GM21576 (cell line): ENCODE results near the gene ZFP36L1.
"Not testable (repeated sequence)": the region's sequence is repeated elsewhere in the genome, so short reads cannot be mapped to it uniquely, and the experiment has no call there.

ENCODE experiments used
- ATAC-seq: cut with Tn5 transposase; IDR thresholded peaks from one replicate; pipeline ENCODE4 v1.9.1; 2021; ENCODE audit warnings: mild to moderate bottlenecking, moderate library complexity; ENCODE audit not compliant: unreplicated experiment

ZFP36L1 gene

DNA sequence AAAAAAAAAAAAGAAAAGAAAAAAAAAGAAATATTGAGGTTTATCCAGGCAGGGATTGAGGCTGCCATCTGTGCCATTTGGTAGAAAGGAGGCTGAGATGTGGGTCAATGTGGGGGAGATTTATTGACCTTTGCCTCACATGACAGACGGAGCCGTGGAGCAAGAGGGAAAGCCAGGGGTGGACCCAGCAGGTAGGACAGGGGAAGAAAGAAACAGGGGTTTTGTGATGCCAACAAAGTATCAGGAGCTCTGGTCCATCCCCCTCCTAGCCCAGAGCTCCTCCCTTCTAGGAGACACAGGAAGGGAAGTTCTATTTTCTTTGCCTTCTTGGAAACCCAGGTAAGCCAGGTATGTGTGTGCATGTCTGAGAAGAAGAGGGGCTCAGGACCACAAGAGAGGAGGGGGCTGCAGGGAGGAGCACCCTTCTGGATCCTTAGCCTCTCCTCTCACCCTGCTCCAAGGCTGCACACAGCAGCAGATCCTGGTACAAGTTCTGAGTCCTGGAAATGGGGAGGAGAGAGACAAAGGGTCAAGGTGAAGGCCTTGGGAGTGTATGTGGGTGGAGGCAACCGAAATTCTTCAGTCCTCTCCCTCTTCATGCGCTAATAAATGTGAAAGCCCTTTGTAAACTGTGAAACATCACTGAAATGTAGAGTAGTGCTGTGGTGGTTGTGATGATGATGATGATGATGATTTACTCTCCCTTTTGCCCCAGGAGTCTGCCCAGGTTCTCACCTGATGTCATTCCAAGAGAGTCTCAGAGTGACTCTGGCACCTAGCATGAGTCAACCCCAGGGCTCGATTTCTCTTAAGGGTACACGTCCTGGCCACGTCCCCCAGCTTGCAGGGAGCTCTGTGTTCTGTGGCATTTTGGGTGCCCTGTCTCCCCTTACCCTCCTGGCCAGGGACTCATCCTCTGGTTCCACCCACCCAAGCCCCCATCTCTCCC is 26.3 kb downstream of the ZFP36L1 start:
- ATAC-seq, result no peak

DNA sequence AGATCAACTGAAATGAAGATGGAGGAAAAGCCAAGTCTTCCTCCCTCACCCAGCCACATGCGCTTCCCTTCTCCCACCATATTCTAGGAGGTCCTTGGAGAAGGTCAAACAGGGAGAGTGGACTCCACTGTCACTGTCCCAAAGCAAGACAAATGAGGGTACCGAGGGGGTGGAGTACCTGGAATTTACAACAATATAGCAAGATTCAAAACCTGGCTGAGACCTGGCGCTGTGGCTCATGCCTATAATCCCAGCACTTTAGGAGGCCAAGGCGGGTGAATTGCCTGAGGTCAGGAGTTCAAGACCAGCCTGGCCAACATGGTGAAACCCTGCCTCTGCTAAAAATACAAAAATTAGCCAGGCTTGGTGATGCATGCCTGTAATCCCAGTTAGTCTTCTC is 29.0 kb downstream of the ZFP36L1 start:
- ATAC-seq, result not testable (repeated sequence)

DNA sequence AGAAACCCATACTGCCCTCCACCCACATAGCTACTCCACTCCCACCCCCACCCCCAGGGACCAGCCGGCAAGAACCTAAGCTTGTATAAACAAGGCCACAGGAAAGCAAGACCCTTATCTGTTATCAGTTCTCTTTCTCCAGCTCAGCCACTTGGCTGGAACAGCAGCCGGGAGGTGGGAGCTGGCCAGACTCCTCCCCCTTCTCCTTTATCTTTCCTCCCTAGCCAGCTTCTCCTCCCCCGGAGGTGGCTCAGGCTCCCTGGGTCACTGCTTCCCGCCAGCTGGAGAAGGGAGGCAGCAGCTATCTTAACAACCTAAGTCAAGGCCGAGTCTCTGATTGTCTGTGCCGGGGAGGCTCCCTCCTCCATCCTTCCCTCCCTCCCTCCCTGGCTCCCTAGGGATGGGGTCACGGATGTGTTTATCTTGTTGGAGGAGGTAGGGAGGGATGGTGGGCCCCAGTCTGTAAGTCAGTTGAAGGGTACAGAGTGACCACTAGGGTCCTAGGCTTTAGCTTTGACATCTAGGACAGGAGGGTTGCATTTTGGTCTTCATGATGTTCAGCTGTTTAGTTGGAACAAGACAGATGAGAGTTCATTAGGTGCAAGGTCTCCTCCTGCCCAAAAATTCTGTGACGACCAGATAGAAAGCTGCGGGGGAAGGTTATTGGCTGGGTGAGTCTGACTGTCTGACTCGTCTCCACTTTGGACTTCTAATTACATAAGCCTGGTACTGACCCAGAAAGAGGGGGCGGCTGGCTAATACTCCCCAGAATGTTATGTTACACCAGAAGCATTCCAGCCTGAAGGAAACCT is 29.7 kb downstream of the ZFP36L1 start:
- ATAC-seq, result no peak

DNA sequence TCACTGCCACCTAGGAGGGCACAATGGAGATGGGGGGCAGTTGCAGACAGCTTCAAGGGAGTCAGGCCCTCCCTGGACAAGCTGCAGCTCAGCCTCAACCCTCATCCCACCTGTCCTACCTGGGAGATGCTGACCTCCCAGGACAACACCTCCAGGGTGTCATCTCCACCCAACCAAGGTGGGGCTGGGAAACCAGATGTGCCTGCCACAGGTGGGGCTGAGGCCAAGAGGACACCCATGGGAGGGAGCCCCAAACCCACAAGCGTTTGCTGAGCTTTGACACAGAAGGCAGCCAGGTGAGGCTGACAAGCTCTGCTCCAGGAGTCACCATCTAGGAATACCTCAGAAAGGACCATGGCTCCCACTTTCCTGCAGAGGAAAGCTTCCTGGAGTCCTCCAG is 31.5 kb downstream of the ZFP36L1 start:
- no peak for ATAC-seq

DNA sequence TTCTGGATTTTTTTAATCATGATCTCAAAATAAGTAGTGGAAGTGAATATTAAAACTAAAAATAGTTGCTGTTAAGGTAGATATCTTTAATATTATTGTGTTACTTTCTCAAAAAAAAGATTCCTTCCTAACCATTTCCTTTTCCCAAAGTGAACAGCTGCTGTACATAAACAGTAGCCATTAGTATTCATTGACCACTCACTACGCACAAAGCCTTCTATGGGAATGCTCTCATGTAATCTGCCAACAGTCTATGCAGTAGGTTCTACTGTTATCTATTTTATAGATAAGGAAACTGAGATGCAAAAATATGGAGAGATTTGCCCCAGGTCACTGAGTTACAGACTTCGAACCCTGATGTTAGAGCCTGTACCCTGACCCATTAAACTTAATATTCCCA is 32.1 kb downstream of the ZFP36L1 start:
- ATAC-seq, result no peak

DNA sequence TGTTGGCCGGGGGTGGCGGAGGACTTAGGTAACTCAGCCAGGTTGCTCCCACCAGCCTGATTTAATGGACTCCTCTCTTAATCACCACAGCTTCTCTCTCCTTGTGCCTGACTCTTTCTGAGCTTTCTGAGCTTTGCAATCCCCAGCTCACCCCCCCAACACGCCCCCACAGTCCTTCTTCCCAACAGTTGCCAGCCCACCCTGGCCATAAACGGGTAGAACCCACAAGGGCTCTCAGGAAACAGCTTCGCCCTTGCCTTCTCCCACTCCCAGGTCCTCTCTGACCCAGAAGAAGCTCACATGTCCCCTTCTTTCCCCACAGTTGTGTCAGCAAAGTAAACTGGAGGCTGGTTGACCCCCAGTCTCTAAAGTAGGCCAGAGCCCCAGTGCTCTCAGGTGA is 32.9 kb downstream of the ZFP36L1 start:
- ATAC-seq, result no peak

DNA sequence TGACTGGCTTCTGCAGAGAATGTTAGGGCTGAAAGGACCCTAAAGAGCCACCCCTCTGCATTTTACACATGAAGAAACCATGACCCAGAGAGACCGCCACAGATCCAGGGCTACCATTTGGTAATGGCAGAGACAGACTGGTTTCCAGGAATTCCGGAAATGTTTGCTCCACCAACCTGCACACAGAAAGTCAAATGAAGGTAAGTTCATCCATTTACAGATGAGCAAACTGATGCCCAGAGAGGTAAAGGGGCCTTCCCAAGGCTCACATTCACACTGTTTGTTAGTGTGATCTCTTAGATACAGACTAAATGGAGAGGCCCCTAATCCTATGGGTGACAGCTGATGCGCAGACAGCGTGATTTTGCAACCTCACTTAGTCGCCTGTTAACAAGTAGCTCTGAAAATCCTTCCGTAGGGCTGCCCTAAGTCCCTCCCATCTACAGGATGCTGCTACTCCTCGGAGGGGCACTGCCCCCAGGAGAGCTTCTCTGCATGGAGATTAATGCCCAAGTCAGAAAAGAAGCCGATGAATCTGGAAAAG is 33.8 kb downstream of the ZFP36L1 start:
- ATAC-seq, result no peak

DNA sequence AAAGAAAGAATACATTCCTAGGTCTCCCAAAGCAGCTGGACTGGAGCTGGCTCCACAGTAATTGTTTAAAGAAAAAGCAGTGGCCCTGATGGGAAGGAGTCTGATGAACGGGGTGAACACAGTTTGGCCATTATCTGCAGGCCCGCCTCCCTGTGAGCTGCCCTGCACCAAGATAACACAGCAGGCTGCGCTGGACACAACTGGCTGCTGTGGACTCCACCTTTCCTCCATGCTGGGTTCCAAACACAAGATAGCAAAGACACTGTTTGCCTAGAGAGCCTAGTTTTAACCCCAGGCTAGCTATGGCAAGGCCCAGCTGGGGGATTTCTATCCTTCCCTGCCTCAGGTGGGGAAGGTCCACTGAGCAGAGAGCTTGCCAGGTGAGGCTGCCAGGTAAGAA is 34.6 kb downstream of the ZFP36L1 start:
- no peak for ATAC-seq

DNA sequence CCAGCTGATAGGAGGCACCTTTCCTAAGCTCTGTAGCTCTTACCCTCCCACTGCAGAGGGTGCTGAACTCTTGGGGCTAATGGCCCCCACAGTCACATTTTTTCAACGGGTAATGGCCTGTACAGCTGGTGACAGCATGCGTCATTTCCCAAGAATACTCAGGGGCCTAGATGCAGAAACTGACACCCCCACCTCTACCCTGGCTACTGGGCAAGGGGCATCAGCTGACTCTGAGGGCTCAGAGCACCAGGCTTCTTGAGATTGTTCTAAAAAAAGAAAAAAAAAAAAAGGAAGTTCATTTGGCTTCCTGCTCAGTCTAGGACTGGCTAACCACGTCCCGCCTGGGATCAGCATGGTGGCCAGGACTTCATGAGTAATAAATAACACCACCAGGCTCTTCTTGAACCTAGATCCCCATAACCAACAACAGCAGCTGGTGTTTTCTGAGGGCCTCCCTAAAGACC is 35.2 kb downstream of the ZFP36L1 start:
- ATAC-seq, result no peak

DNA sequence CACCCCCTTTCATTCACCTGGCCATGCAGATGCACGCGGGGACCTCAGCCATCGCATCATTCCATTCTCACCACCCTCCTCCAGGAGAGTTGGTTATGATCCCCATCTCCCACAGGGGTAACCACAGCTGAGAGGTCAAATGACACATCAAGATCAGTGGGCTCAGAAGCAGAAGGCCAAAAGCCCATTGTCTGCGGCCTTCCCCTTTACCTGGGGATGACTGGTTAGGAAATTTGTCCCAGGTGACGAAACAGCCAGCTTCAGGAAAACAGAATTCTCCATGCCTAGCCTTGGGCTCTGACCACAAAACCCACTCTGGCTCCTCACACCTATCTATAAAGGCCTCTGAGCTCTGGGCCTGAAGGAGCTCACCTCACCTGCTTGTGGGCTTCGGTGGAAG is 36.1 kb downstream of the ZFP36L1 start:
- no peak for ATAC-seq

DNA sequence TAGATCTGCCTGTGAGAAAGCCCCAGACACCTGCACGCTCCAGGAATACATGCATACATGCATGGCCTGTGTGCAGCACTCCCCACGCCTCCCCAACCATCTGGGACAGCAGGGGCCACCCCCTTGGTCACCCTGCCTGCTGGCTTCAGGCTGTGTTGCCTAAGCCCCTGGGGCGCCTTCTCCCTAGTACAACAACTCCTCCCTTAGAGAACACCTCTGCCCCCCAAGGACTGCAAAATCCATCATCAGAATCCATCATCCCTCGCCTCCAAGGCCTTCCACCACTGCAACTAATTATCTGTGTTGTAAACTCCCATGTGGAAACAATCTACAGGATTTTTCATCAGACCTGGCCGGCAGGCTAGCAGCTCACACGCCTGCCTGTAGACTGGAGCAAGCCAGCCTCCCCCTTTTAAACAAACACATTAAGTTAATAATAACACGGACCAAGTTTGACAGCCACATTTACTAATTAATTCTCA is 36.8 kb downstream of the ZFP36L1 start:
- no peak for ATAC-seq

DNA sequence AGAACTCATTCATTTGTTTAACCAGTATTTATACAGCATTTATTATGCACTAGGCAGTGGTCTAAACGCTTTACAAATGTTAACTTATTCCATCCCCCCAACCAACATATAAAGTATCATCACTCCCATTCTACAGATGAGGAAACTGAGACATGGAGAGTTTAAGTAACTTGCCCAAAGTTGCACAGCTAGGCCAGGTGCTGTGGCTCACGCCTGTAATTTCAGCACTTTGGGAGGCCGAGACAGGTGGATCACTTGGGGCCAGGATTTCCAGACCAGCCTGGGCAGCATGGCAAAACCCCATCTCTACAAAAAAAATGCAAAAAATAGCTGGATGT is 37.9 kb downstream of the ZFP36L1 start:
- ATAC-seq, result no peak

DNA sequence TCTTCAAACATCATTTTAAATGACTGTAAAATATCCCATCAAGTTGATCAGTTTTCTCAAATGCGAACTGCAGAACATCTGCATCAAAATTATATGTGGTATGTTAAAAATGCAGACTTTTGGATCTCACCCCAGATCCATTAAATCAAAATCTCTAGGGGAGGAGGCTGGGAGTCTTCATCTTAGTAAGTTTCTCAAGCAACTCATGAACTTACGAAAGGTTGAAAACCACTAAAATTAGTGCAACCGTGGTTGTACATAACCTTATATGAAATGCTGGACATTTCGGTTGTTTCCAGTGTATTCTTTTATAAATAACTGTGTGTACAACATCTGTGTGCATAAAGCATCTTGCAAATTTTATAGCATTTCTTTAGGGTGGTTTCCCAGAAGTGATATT is 39.2 kb downstream of the ZFP36L1 start:
- ATAC-seq, result no peak

DNA sequence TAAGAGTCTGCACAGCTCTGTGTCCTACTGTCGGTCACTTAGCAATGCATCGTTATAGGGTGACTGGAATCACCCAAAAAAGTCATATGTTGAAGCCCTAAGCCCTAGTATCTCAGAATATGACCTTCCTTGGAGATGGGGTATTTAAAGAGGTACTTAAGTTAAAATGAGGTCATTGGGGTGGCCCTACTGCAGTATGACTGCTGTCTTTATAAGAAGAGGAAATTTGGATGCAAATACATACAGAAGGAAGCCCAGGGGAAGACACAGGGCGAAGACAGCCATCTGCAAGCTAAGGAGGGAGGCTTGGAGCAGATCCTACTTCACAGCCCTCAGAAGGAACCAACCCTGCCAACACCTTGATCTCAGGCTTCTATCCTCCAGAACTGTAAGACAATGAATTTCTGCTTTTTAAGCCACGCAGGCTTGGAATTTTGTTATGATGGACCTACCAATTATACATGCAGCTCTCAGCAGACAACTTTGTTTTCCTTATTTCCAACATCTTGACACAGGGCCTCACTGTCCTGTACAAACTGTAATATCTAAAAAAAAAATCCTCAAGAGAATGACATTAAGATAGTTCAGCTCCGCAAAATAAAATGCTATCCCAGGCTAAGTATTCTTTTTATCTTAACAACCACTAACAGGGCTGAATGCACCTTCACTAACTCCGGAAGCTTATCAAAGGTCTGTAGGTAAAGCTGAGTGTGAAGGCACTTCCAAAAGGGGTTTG is 40.4 kb downstream of the ZFP36L1 start:
- no peak for ATAC-seq

DNA sequence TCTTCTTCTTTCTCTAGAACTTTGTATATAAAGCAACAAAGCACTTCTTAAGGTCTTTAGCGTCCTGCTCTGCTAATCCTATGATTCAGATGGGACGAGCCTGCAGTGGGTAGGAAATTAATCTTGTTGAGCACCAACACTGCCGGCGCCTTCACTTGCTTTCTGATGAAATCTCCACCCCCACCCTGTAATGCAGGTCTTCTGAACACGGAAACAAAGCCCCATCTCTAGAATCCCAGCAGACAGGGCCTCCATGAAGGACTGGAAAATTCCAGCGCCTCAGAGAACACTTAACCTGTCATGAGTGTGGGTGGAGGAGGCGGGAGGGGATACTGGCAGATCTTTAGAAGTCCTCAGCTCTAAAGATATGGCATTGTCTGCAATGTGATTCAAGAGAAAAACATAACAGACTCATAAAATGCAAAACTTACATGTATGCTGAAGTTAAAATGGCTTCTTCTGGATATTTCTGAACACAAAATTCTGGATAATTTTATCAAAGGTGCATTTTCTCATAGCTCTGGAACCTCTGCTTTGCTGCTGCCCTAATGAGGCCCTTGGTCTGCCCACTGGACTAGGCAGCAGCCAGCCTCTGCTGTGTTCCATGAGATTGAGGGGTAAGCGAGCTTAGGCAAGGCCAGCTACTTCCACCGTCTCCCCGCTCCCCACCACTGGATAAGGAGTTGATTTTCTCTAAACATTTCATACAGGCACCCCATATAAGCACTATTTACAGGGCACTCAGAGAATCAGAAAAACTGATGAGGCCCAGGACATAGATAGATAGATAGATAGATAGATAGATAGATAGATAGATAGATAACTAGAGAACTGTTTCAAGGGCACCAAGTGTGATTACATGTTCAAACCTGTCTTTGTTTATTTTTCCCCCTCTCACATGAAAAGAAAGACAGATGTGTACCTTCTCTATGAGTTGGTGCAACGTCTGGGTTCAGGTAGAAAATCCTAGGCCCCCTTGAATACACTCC is 43.1 kb downstream of the ZFP36L1 start:
- no peak for ATAC-seq

DNA sequence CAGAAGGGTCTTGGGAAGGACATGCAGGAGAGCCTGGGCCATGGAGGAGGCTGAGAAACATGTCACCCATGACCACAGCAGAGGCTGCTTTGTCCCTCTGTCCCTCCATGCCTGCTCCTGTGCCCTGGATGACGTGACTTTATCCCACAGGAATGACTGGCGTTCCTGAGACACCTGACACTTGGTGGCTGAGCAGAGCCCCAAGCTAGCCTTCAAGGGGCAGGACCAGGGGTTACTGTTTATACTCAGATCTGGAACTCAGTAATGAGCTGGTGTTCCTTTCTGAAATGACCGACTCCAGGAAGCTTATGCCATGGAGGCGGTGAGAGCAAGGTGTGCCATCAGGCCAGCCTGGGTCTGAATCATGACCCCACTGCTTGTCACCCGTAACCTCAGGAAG is 44.2 kb downstream of the ZFP36L1 start:
- ATAC-seq, result no peak

DNA sequence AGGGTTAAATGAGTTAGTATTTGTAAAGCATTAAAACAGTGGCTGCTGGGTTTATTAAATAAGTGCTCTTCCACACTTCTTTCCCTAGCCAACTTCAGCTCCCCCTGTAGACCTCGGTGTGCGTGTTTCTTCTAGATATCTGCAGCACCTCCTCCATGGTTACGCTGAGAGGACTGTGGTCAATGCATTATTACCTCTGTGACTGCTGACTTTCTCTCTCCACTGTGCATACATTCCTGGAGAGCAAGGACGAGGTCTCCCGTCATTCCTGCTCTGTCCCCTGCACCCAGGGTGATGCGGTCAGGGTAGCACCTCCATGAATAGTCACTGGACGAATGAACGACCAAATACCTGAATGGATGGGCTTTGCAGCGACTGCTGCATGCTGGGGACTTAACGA is 44.6 kb downstream of the ZFP36L1 start:
- no peak for ATAC-seq

DNA sequence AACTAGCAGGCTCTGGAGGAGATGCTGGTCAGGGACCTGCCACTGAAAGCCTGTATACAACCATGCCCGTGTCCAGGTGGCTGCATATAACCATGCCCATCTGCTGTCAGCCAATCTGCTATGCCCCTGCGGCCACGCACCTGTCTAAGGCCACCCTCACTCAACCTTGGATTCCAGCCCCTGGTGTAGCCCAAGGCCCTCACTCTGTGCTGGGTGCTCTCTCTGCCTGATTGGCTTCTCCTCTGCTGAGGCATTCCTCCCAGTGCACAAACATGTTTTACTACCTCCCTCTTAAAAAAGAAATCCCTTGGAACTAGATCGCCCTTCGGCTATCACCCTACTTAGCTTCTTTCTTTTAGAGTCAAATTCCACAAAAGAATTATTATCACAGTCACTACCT is 45.5 kb downstream of the ZFP36L1 start:
- ATAC-seq, result no peak

DNA sequence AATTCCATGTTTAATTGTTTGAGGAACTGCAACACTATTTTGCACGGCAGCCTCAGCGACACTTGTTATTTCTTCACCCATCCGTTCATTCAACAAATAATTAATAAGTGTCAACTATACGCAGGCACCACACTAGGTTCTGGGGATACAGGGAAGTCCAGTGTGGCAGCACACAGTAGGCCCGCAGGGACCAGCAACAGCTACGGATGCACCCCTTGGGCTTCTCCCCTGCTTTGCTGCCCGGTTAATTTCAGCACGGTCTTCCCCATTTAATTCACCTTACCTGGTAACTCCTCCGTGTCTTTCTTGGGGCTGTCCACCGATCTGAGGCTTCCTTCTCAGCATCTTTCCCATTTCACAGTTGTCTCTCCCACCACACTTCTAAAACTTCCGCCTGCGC is 48.3 kb downstream of the ZFP36L1 start:
- no peak for ATAC-seq
